Suppressor macrophage treated with lipopolysaccharide for 1 hour (primary cell): Measurements from ENCODE around the gene STAC.
"Not testable (repeated sequence)": the region's sequence is repeated elsewhere in the genome, so short reads cannot be mapped to it uniquely, and the experiment has no call there.

Experiments used
- DNase-seq, 3 donors: peaks; one replicate each; pipeline ENCODE4 v3.0.0-alpha.2; 2020 to 2022

STAC gene

GRCh38 chr3:36525115-36525801 lies 145.0 kb downstream of the STAC start:
- peak in 1 of 3 donors; percentile 12 for DNase-seq

GRCh38 chr3:36538136-36538749 lies 157.9 kb downstream of the STAC start:
- no peak for DNase-seq

- DNase-seq: peak; percentile 38 to 65 (median 60)
These were observed 160.7 kb downstream of the STAC start for GRCh38 chr3:36540888-36541518.

- no peak for DNase-seq
These were observed 161.9 kb downstream of the STAC start for GRCh38 chr3:36542186-36542585.

- peak in 1 of 3 donors; percentile 9 for DNase-seq
These were observed 163.1 kb downstream of the STAC start for GRCh38 chr3:36543276-36543997.

DNA sequence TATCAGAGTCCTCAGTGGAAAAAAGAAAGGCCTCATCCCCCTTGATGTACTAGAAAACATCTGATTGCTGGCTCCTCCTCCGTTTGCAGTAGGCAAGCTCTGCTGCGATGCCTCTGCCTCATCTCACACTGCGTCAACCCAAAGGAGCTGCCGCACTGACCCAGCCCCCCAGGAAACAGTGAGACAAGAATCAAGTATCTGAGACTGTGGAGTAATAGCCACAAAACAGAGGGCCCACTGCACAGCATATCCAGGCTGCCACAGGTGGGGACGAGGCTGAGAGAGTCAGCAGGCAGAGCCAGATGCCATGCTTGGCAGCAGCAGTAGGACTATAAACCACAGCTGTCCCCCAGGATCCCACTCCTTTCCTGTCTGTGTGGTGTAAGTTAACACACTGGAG lies 165.9 kb downstream of the STAC start:
- DNase-seq: no peak

- DNase-seq: no peak
These were observed 168.4 kb downstream of the STAC start for GRCh38 chr3:36548712-36549111.

- no peak for DNase-seq
These were observed 176.9 kb downstream of the STAC start for GRCh38 chr3:36557021-36557707.

GRCh38 chr3:36557708-36558421 lies 177.6 kb downstream of the STAC start:
- DNase-seq: no peak

DNA sequence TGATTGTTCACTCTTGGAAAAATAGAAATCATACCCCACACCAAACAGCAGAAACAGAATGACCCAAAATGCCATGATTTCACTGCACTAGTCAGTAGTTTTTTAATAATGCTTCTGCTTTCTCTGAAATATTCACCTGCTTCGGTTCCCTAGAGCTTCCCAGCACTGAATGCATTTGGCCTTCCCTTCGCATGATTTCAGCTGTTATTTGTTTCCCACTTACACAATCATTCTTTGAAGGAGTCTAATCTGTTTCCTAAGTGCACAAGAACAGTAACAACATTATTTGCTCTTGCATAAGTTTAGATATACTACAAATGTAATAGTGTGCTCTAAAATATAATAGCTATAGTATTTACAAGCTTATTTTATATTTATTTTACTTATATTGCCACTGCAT lies 178.7 kb downstream of the STAC start:
- DNase-seq: no peak

DNA sequence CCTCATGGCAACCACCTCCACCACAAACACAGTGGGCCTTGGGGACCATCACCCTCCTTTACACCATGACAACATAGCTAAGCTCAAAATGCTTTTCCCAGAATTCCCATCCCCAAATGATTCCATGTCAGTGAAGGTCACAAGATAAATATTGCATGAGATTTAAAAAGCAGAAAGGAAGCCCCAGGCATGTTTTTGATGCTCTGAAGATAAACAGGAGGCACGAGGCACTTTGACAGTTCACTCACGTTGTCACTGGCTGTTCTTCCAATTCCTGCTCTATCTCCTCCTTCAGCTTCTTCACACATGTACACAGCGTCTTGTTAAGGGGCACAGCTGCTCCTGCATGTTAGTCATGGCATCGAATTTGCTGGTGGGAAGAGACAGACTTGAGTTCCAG lies 180.4 kb downstream of the STAC start:
- DNase-seq: no peak

DNA sequence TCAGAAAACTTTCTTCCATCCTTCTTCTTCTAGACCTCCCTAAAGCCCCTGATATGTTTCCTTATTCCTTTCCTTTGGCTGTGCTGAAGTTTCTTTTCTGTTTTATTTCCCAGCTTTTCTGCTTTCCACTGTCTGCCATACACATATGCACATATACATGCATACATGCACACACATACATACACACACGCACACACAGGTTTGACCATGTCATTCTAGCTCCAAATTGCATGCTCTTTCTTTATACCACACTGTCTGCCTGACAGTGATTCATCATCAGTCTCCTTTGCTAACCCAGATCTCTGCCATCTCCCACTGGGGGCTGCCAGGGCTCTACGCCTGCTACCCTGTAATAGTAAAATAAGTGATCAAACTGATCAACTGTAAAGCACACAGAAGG lies 181.3 kb downstream of the STAC start:
- DNase-seq: no peak

GRCh38 chr3:36562945-36563344 lies 182.6 kb downstream of the STAC start:
- DNase-seq: no peak

- no peak for DNase-seq
These were observed 194.9 kb downstream of the STAC start for GRCh38 chr3:36575241-36575640.

GRCh38 chr3:36578418-36578817 lies 198.1 kb downstream of the STAC start:
- DNase-seq: not testable (repeated sequence)

GRCh38 chr3:36579746-36580145 lies 199.4 kb downstream of the STAC start:
- no peak for DNase-seq

DNA sequence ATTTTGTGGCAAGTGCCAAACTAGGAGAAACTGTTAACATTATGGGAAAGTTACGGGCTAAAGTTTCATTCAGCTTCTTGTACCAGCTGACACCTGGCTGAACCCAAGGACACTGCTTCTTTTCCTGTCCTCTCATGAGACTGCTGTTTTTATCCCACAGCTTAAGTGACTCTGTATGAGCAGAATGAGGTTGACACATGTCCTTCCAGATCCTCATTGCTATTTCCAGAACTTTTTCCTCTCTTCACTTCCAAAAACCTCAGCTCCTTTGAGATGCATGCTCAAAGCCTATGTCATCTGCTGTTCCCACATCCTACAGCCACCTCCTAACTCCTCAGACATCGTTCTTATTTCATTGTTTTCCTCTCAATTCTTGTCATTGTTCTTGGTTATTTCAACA lies 200.4 kb downstream of the STAC start:
- no peak for DNase-seq

- DNase-seq: no peak
These were observed 211.7 kb downstream of the STAC start for GRCh38 chr3:36591959-36592358.

GRCh38 chr3:36595511-36595910 lies 215.2 kb downstream of the STAC start:
- DNase-seq: no peak

DNA sequence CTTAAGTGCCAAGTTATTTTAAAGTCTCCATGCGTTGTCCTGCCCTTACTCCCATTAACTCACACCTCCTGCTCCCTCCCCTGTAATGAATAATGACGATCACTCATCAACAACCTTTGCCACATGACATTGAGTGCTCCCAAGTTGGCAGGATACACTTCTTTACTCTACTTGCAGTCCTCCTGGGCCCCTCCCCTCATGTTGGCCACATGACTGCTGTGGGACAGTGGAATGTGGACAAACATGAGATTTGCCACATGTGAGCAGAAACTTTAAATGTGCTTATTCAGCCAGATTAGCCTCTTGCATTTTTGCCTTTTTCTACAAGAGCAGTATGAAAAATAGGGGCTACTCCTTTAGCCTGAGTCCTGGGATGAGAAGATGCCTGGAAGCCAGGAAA lies 216.1 kb downstream of the STAC start:
- DNase-seq: no peak

GRCh38 chr3:36597422-36597821 lies 217.1 kb downstream of the STAC start:
- no peak for DNase-seq
